Activated naive CD4-positive, alpha-beta T cell treated with anti-CD3 and anti-CD28 coated beads, Interleukin-2, amount 50 U/mL, for 16 hours (primary cell): Measurements from ENCODE around the gene GNMT.
"Not testable (repeated sequence)": the region's sequence is repeated elsewhere in the genome, so short reads cannot be mapped to it uniquely, and the experiment has no call there.

Experiments
- DNase-seq: peaks from one replicate; pipeline ENCODE4 v3.0.0-alpha.2; 2020

GNMT gene

GRCh38 chr6:42942444-42942843, 18.1 kb upstream of the GNMT start:
- no peak for DNase-seq

GRCh38 chr6:42947950-42948349, 12.6 kb upstream of the GNMT start:
- no peak for DNase-seq

GRCh38 chr6:42952389-42952788, 8.2 kb upstream of the GNMT start:
- no peak for DNase-seq

DNA sequence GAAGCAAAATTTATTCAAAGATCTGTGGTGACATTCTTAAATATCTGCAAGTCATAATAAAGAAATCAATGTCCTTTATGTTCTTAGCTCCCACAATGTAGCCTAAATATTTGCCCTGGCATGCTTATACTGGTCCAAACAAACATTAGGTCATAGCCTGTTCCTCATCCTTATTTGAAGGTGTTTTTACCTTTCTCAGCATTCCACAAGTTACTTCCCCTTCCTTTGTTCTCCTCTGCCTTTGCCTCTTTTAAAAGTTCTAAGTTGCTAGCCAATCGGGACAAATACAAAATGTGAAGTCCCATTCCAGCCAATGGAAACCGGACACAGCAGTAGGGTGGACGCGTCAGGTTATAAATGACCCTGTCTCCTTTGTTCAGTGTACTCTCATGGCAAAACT, 6.1 kb upstream of the GNMT start:
- DNase-seq = not testable (repeated sequence)

DNA sequence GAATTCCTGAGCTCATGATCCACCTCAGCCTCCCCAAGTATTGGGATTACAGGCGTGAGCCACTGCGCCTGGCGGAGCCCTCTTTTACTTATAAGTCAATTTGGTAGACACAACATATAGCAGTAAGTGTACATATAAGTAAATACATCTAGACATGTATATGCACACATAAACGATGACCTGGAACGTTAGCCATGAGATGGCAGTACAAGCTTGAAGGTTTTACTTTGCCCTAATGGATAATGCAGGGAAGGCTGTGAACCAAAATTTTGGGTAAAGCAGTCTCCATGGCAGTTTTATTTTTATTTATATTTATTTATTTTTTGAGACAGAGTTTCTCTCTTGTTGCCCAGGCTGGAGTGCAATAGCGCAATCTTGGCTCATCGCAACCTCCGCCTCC, 2.4 kb upstream of the GNMT start:
- no peak for DNase-seq

DNA sequence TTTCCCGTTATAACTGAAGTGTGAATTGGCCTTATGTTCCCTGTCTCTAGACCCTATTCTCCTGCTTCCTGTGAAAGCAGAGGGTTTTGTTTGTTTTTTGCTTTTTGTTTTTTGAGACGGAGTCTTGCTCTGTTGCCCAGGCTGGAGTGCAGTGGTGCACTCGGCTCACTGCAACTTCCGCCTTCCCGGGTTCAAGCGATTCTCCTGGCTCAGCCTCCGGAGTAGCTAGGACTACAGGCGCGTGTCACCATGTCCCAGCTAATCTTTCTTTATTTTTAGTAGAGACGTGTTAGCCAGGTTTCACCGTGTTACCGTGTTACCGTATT, 674 bp upstream of the GNMT start:
- no peak for DNase-seq

DNA sequence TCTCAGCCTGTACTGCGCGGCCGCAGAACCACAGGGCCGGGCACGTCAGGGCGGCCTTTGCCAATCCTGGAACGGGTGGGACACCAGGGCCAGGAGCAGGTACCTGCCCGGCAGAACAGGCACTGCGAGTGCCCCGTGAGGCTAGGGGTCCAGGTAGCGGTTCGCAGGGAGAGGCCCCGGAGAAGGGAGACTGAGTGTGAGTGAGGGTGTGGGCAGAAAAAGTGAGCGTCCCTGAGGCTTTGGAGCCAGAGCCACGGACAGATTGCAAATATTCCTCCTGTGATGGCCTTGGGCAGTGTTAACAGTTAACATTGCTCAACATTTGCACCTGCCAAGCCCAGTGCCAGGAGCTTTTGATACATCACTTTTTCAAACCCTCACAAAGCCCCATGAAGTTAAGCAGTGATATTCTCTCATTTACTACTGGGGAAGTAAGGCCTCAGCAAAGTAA, 491 bp downstream of the GNMT start:
- no peak for DNase-seq

DNA sequence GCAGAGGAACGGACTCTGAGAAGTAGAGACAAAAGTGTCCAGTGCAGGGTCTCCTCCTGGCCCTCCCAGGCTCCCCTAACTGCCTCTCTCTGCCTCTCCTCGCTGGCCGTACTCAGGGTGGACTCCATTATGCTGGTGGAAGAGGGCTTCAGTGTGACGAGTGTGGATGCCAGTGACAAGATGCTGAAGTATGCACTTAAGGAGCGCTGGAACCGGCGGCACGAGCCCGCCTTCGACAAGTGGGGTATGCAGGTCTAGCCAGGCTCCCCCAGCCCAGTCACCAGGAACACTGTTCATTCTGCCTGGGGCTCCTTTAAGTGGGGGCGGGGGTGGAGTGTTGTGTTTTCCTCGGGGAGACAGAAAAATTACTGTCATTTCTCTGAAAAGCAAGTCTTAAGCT, 1.5 kb downstream of the GNMT start:
- no peak for DNase-seq

DNA sequence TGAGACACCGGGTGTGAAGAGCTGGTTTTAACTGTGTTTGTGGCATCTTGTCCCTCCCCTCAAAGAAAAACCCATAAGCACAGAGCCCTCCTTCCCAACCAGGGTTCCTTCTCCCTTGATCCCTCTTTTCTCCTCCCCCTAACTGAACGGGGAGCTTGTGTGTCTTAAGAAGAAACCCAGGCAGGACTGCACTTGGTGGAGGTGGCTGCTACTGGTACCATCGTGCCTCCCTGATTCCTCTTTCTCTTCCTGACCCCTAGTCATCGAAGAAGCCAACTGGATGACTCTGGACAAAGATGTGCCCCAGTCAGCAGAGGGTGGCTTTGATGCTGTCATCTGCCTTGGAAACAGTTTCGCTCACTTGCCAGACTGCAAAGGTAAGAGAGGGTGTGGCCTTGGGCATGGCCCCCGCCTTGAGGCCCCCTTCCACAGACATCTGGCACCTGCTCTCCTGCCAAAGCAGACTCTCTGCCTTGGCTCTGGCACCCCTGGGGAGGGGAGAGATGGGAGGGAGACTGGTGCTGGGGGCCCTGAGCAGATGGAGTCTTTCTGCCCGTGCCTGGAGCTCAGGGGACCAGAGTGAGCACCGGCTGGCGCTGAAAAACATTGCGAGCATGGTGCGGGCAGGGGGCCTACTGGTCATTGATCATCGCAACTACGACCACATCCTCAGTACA, 2.1 kb downstream of the GNMT start:
- DNase-seq = no peak

- no peak for DNase-seq
Observed at GRCh38 chr6:42963179-42963854, 2.8 kb downstream of the GNMT start.

- peak; percentile 21 for DNase-seq
Observed at GRCh38 chr6:42963855-42964605, 3.5 kb downstream of the GNMT start.

- no peak for DNase-seq
Observed at GRCh38 chr6:42966571-42966970, 6.0 kb downstream of the GNMT start.

DNA sequence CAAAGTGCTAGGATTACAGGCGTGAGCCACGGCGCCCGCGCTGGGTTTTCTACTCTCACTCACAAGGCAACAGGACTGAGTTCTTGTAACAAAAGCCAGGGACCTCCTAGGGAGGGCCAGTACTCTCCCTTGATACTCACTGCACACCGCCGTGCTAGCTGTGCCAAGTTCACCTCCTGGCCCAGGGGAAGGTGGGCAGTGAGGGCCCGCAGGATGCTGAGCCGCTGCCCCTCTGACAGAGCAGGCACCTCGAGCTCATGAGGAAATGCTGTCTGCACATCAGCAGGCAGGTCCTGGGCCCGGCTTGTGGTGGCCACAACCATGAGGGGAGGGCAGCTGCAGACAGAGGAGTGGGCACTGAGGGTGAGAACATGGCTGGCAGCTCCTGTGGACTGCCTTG, 6.7 kb downstream of the GNMT start:
- no peak for DNase-seq

GRCh38 chr6:42968126-42968701, 7.7 kb downstream of the GNMT start:
- no peak for DNase-seq

- DNase-seq = no peak
Observed at GRCh38 chr6:42968783-42969182, 8.2 kb downstream of the GNMT start.

DNA sequence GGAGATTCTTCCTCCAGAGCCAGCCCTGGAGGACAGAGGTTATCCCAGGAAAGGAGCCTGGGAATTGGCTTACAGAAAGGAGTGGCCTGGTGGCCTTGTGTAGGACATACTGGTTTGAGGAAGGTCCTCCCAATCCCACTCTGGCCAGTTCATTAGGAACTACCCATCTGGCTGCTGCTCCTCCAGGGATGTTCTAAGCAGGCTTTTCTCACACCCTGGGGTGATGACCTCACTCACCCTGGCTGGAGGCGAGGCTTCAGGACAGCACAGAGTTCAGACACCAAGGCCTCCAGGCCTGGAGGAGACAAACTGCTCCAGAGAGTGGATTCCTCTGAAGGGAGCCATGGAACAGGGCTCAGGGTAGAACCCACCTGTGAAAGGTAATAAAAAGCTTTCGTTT, 8.9 kb downstream of the GNMT start:
- DNase-seq = no peak

- no peak for DNase-seq
Observed at GRCh38 chr6:42969934-42970333, 9.4 kb downstream of the GNMT start.

DNA sequence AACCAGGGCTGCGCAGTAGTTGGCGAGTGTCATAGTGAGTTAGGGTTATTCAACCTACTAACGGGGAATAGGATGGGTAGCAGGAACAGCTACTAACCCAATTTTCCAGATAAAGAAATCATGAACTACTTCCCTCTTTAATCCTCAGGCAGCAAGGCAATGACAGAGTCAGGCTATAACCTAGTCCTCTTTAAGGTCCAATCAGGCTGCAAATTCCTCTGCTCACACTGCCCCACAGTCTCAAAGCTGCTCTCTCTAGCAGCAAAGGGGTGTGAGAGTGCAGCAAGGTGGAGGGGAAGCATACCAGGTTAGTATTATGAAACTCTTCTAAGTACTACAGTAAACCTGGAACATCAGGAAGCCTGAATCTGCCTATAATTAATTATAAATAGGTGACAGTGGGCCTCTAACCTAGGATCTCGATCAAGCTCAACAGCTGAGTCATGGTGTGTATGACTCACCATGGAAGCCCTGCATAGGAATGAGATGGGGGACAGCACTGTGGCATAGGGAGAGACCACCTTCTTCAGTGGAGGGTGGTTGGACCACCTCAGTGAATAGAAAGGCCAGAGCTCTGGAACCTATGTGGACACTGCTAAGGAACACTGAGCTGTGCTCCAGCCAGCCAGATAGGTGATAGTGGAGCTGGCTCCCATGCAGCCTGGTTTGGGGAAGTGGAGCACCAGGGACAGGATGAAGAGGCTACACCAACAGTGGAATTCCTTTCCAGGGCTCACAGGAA, 10.5 kb downstream of the GNMT start:
- no peak for DNase-seq

GRCh38 chr6:42971746-42972327, 11.3 kb downstream of the GNMT start:
- no peak for DNase-seq

- no peak for DNase-seq
Observed at GRCh38 chr6:42973926-42974325, 13.4 kb downstream of the GNMT start.

DNA sequence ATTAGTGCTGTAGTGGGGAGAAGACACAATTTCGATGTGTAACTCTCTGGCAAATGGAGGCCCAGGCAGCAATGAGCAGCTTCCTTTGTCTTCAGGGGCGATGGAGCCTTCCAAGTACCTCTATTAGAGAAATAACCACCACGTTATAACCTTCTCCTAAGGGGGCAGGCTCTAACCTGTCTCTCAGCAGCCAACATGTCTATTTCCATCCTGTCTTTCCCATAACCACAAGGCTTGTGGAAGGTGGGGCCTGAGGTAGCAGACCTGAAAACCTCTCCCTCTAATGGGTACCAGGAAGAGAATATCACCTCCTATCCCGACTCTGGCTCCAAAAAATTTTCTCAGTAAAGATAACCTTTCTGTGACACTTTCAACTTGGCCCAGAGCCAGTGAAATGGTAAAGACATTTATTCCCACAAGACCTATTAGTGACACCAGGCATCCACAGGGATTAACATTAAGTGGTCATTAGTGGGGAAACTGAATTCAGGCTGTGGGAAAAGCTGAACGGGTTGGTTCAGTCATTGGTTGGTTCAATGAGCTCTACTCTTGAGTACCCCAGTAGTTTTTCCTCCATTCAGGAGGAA, 14.5 kb downstream of the GNMT start:
- DNase-seq = no peak

DNA sequence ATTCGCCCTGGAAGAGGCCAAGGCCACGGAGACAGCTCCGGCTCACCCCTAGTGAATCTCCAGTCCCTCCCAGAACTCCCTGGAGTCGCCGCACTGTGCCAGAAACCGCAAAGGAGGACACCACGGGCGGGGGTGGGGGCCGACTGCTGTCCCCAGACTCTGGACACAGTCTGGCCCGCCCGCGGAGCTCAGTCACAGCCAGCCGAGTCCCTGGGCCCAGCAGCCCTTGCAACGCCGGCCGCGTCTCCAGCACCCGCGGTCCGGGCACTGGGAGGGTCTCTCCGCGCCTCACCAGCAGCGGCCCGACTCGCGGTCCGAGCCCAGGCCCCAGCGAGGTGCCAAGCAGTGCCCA, 17.9 kb downstream of the GNMT start:
- DNase-seq = peak; percentile 15
